Measurements from ENCODE around the gene ARHGAP26. TPM values are rescaled to one million over a fixed set of nuclear protein-coding genes. Genes with fewer than 3 reads are reported as not detected.

ARHGAP26 gene
- total RNA-seq, 3 donors from 2014 or later, result 9.1 to 11.7 (median 9.7) TPM

DNA sequence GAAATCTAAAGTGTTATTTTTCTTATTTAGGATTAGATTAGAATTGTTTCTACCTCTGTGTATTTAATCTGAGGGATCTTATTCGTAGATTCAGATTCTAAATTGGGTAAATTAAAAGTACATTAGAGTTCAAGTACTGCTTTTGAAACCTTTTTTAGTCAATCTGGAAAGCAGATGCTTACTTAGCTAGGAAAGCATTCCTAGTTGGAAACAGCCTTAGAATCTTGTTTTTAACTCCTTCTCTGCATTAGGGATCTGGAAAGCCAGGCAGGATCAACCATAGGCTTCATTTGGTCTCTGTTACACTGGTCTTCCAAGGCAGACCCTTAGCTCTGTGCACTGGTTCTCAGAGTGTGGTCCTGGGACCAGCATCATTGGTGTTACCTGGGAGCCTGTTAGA, 385.9 kb downstream of the ARHGAP26 start:
- no peaks in the 10 kb centered on the region for H3K4me1 Mint-ChIP-seq (ENCODE audit: low read depth)
- H3K27me3 Mint-ChIP-seq (ENCODE audit: low read depth), result no peaks in the 10 kb centered on the region
- H3K9me3 Mint-ChIP-seq, result no peaks in the 10 kb centered on the region
- no peak for ATAC-seq
- no peak for DNase-seq
- H3K4me3 Mint-ChIP-seq, result no peak overlapping the region
- peaks cover 7% of the 10 kb centered on the region for H3K36me3 Mint-ChIP-seq (ENCODE audit: insufficient read depth)

DNA sequence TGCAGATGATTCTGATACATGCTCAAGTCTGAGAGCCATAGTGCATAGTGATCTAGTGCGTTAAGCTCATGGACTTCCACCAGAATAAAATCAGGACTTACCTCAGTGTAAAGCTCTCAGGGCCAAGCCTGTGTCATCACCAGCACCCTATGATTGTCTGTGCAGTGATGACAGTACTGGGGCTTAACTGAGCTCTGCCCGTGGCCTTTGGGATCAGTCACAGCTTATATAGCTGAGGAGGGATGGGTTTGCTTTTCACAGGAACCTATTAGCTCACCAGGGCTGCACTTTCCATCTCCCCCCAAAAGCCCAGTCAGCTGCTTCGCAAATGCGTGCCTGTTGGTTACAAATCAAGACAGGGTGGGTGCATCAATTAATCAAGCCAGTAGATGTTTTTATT, 386.4 kb downstream of the ARHGAP26 start:
- DNase-seq (no peak), ATAC-seq (no peak)
- H3K4me1 Mint-ChIP-seq (ENCODE audit: low read depth), result no peaks in the 10 kb centered on the region
- no peaks in the 10 kb centered on the region for H3K27me3 Mint-ChIP-seq (ENCODE audit: low read depth)
- peaks cover 9% of the 10 kb centered on the region for H3K36me3 Mint-ChIP-seq (ENCODE audit: insufficient read depth)
- H3K4me3 Mint-ChIP-seq, result no peak overlapping the region
- no peaks in the 10 kb centered on the region for H3K9me3 Mint-ChIP-seq

DNA sequence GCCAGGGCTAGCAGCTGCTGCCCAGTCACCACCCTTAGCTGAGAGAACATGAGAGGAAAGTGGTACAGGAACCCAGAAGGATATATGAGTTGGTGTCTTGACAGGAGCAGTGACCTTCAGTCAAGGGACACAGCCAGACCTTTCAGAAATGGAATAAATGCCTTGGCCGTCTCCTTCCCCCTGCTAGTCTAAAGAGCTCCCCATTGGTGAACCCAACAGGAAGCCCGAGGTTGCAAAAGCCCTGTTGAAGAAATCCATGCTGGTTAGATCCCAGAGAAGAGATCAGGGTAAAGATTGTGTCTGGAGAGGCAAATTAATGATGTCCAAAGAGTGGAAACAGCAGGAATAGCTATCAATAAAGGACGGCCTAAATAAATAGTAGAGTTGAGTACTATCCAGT, 388.9 kb downstream of the ARHGAP26 start:
- Mint-ChIP-seq H3K27me3 (ENCODE audit: low read depth) (no peaks in the 10 kb centered on the region), H3K4me1 (ENCODE audit: low read depth) (no peaks in the 10 kb centered on the region), H3K9me3 (no peaks in the 10 kb centered on the region), H3K36me3 (ENCODE audit: insufficient read depth) (peaks cover 10% of the 10 kb centered on the region), H3K4me3 (no peak overlapping the region)
- DNase-seq (no peak), ATAC-seq (no peak)

GRCh38 chr5:143161885-143162540, 391.8 kb downstream of the ARHGAP26 start:
- ATAC-seq (no peak), DNase-seq (no peak)
- H3K4me3 Mint-ChIP-seq, result no peak overlapping the region
- no peaks in the 10 kb centered on the region for H3K4me1 Mint-ChIP-seq (ENCODE audit: low read depth)
- H3K36me3 Mint-ChIP-seq (ENCODE audit: insufficient read depth), result peaks cover 17% of the 10 kb centered on the region
- no peaks in the 10 kb centered on the region for H3K27me3 Mint-ChIP-seq (ENCODE audit: low read depth)
- H3K9me3 Mint-ChIP-seq, result no peaks in the 10 kb centered on the region

- no peaks in the 10 kb centered on the region for H3K4me1 Mint-ChIP-seq (ENCODE audit: low read depth)
- no peaks in the 10 kb centered on the region for H3K27me3 Mint-ChIP-seq (ENCODE audit: low read depth)
- H3K36me3 Mint-ChIP-seq (ENCODE audit: insufficient read depth), result peaks cover 21% of the 10 kb centered on the region
- no peak for ATAC-seq
- no peaks in the 10 kb centered on the region for H3K9me3 Mint-ChIP-seq
- H3K4me3 Mint-ChIP-seq, result no peak overlapping the region
- DNase-seq, result no peak
Measured at GRCh38 chr5:143162810-143163209, 392.6 kb downstream of the ARHGAP26 start.

GRCh38 chr5:143164557-143164956, 394.4 kb downstream of the ARHGAP26 start:
- Mint-ChIP-seq H3K4me3 (no peak overlapping the region), H3K4me1 (ENCODE audit: low read depth) (no peaks in the 10 kb centered on the region), H3K27me3 (ENCODE audit: low read depth) (no peaks in the 10 kb centered on the region), H3K36me3 (ENCODE audit: insufficient read depth) (peaks cover 20% of the 10 kb centered on the region), H3K9me3 (no peaks in the 10 kb centered on the region)
- ATAC-seq, result no peak
- DNase-seq, result no peak

GRCh38 chr5:143165049-143165880, 395.1 kb downstream of the ARHGAP26 start:
- Mint-ChIP-seq H3K4me3 (no peak overlapping the region), H3K9me3 (no peaks in the 10 kb centered on the region), H3K4me1 (ENCODE audit: low read depth) (no peaks in the 10 kb centered on the region), H3K36me3 (ENCODE audit: insufficient read depth) (peaks cover 20% of the 10 kb centered on the region), H3K27me3 (ENCODE audit: low read depth) (no peaks in the 10 kb centered on the region)
- no peak for ATAC-seq
- no peak for DNase-seq

- DNase-seq (no peak), ATAC-seq (no peak)
- H3K9me3 Mint-ChIP-seq, result no peaks in the 10 kb centered on the region
- H3K4me1 Mint-ChIP-seq (ENCODE audit: low read depth), result no peaks in the 10 kb centered on the region
- H3K4me3 Mint-ChIP-seq, result no peak overlapping the region
- no peaks in the 10 kb centered on the region for H3K27me3 Mint-ChIP-seq (ENCODE audit: low read depth)
- peaks cover 20% of the 10 kb centered on the region for H3K36me3 Mint-ChIP-seq (ENCODE audit: insufficient read depth)
Measured at GRCh38 chr5:143166090-143166489, 395.9 kb downstream of the ARHGAP26 start.

GRCh38 chr5:143166661-143167420, 396.7 kb downstream of the ARHGAP26 start:
- Mint-ChIP-seq H3K27me3 (ENCODE audit: low read depth) (no peaks in the 10 kb centered on the region), H3K36me3 (ENCODE audit: insufficient read depth) (peaks cover 18% of the 10 kb centered on the region), H3K4me3 (no peak overlapping the region), H3K4me1 (ENCODE audit: low read depth) (no peaks in the 10 kb centered on the region), H3K9me3 (no peaks in the 10 kb centered on the region)
- DNase-seq, result no peak
- ATAC-seq, result no peak

DNA sequence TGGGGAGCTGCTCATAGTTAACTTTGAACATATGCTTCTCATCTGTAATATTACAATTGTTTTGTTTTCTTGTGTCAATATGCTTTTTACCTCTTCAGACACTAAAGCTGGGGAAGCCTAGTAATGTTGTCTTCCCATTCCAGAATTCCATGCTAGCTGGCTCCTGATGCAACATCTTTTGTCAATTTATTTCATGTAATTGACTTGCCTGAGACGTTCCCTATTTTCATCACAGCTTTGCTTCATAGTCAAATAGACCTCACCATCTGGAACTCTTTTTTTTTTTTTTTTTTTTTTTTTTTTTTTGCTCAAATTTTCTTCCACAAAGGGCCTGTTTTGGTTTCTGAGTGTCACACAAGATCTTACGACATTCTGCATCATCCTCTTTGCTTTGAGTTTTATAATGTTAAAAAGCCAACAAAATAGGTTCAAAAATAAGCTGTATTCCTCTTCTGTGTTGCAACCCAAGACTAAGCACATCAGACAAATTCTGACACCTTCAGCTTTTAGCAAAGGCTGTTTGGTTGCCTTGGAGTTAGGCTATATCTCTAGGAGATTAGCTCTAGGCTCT, 398.1 kb downstream of the ARHGAP26 start:
- Mint-ChIP-seq H3K36me3 (ENCODE audit: insufficient read depth) (peaks cover 18% of the 10 kb centered on the region), H3K9me3 (no peaks in the 10 kb centered on the region), H3K4me3 (no peak overlapping the region), H3K27me3 (ENCODE audit: low read depth) (no peaks in the 10 kb centered on the region), H3K4me1 (ENCODE audit: low read depth) (no peaks in the 10 kb centered on the region)
- no peak for ATAC-seq
- DNase-seq, result no peak

DNA sequence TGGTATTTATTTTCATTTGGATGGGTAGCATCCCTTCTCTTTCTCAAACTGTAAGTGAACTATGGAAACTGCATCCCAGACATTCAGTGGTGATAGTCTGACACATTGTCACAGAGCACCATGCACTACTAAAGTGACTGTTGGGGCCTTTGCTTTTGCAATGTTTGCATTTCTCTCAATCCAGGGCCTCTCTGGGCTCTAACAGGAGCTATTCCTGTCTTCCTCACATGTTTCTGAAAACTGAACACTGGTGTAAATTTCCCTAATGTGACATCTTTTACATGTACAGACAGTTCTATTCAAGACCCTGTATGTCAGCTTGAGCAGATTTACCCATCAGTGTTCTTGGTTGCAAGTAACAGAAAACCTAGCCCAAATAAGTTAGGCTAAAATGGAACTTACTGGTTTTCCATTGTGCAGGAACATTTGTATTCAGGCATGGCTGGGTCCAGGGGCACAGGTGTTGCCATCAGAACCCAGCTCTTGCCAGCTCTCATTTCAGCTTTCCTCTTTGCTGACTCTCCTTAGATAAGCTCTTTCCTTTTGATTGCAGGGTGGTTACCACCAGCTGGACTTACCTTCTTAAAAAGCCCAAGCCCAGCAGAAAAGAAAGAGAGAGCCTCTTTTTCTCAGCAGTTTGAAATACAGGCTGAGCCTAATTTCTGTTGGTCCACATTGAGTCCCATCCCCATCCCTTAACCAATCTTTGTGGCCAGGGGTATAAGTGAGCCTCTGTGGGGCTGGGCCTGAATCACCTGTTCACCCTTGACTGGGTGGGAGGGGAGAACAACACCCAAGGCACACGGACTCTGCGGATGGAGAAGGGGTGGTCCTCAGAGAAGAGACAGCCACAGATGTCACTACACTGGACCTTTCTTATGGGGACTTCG, 399.0 kb downstream of the ARHGAP26 start:
- Mint-ChIP-seq H3K4me1 (ENCODE audit: low read depth) (no peaks in the 10 kb centered on the region), H3K36me3 (ENCODE audit: insufficient read depth) (peaks cover 19% of the 10 kb centered on the region)
- ATAC-seq, result no peak

DNA sequence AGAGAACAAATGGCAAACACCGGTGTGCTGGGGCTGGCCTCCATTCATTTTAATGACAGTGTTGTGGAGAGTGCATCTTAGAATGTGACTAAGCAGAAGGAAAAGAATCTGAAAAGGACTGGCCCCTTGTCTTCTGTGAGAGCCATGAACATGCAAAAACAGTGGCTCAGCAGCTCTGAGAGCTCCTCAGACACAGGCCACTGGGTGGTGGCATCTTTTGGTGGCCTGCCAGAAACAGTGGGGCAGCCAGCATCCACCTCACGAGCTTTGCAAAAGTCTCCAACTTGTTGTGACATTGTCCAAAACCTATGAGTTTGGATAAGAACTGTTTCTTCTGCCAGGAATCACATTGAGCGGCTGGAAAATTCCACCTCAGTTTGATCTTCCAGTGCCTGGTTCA, 399.9 kb downstream of the ARHGAP26 start:
- Mint-ChIP-seq H3K4me3 (no peak overlapping the region), H3K27me3 (ENCODE audit: low read depth) (no peaks in the 10 kb centered on the region), H3K9me3 (no peaks in the 10 kb centered on the region), H3K4me1 (ENCODE audit: low read depth) (no peaks in the 10 kb centered on the region), H3K36me3 (ENCODE audit: insufficient read depth) (peaks cover 21% of the 10 kb centered on the region)
- no peak for DNase-seq
- no peak for ATAC-seq

More for the DNA sequence above, 399.0 kb downstream of the ARHGAP26 start:
- Mint-ChIP-seq H3K27me3 (ENCODE audit: low read depth) (no peaks in the 10 kb centered on the region), H3K4me3 (no peak overlapping the region), H3K9me3 (no peaks in the 10 kb centered on the region)
- DNase-seq, result no peak

DNA sequence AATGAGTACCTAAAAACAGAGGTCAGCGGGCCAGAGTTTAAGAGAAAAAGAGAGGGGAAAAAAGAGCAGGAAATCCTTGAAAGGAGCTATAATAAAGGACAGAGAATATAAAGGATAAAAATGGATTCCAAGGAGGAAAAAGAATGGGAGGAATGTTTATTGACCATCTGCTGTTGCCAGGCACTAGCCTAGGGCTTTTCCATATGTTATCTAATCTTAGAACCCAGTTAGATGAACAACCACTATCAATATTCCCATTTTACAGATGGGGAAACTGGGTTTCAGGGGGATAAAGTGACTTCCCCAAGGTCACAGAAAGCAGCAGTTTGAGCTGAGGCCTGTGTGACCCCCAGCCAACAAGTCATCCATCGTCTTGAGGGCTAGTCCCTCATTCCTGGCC, 400.8 kb downstream of the ARHGAP26 start:
- H3K4me3 Mint-ChIP-seq, result no peak overlapping the region
- H3K27me3 Mint-ChIP-seq (ENCODE audit: low read depth), result no peaks in the 10 kb centered on the region
- DNase-seq (no peak), ATAC-seq (no peak)
- H3K9me3 Mint-ChIP-seq, result no peaks in the 10 kb centered on the region
- H3K4me1 Mint-ChIP-seq (ENCODE audit: low read depth), result no peaks in the 10 kb centered on the region
- H3K36me3 Mint-ChIP-seq (ENCODE audit: insufficient read depth), result peaks cover 17% of the 10 kb centered on the region
